ENCODE results near the gene TFDP1. TPM values are rescaled to one million over a fixed set of nuclear protein-coding genes. Genes with fewer than 3 reads are reported as not detected.

Gene TFDP1
- total RNA-seq, 1 donor from 2014 or later, result 30.8 TPM

GRCh38 chr13:113645329-113645728, 60.8 kb downstream of the TFDP1 start:
- no peak overlapping the region for H3K27ac ChIP-seq (ENCODE audit: low read depth, low read length)
- H3K4me1 ChIP-seq (ENCODE audit: control insufficient read depth in 3 of 3, insufficient read depth in 3 of 3, low read length in 3 of 3), result peaks cover 3 to 13% (median 4%) of the 10 kb centered on the region in 3 donors
- no peak overlapping the region for H3K9ac ChIP-seq (ENCODE audit: low read depth in 1 of 3, low read length in 3 of 3)
- H3K27me3 ChIP-seq (ENCODE audit: control insufficient read depth in 3 of 3, insufficient read depth in 3 of 3, low read length in 3 of 3), result peaks cover 0 to 8% (median 0%) of the 10 kb centered on the region in 3 donors
- peaks cover 0 to 4% (median 3%) of the 10 kb centered on the region in 3 donors for H3K36me3 ChIP-seq (ENCODE audit: control insufficient read depth in 3 of 3, insufficient read depth in 3 of 3, low read length in 3 of 3)
- no peak overlapping the region for H3K4me3 ChIP-seq (ENCODE audit: low read length in 3 of 3)
- H3K9me3 ChIP-seq (ENCODE audit: control insufficient read depth in 3 of 3, low read length in 3 of 3), result no peaks in the 10 kb centered on the region

GRCh38 chr13:113646376-113646775, 61.8 kb downstream of the TFDP1 start:
- Histone ChIP-seq H3K36me3 (ENCODE audit: control insufficient read depth in 3 of 3, insufficient read depth in 3 of 3, low read length in 3 of 3) (peaks cover 0 to 2% (median 0%) of the 10 kb centered on the region in 3 donors), H3K9ac (ENCODE audit: low read depth in 1 of 3, low read length in 3 of 3) (no peak overlapping the region), H3K27ac (ENCODE audit: low read depth, low read length) (no peak overlapping the region), H3K9me3 (ENCODE audit: control insufficient read depth in 3 of 3, low read length in 3 of 3) (no peaks in the 10 kb centered on the region), H3K4me3 (ENCODE audit: low read length in 3 of 3) (no peak overlapping the region), H3K27me3 (ENCODE audit: control insufficient read depth in 3 of 3, insufficient read depth in 3 of 3, low read length in 3 of 3) (peaks cover 0 to 11% (median 0%) of the 10 kb centered on the region in 3 donors), H3K4me1 (ENCODE audit: control insufficient read depth in 3 of 3, insufficient read depth in 3 of 3, low read length in 3 of 3) (peaks cover 3 to 13% (median 4%) of the 10 kb centered on the region in 3 donors)

GRCh38 chr13:113646921-113647340, 62.4 kb downstream of the TFDP1 start:
- Histone ChIP-seq H3K4me3 (ENCODE audit: low read length in 3 of 3) (no peak overlapping the region), H3K9me3 (ENCODE audit: control insufficient read depth in 3 of 3, low read length in 3 of 3) (no peaks in the 10 kb centered on the region), H3K36me3 (ENCODE audit: control insufficient read depth in 3 of 3, insufficient read depth in 3 of 3, low read length in 3 of 3) (no peaks in the 10 kb centered on the region), H3K27ac (ENCODE audit: low read depth, low read length) (no peak overlapping the region), H3K9ac (ENCODE audit: low read depth in 1 of 3, low read length in 3 of 3) (no peak overlapping the region), H3K4me1 (ENCODE audit: control insufficient read depth in 3 of 3, insufficient read depth in 3 of 3, low read length in 3 of 3) (peaks cover 3 to 13% (median 4%) of the 10 kb centered on the region in 3 donors), H3K27me3 (ENCODE audit: control insufficient read depth in 3 of 3, insufficient read depth in 3 of 3, low read length in 3 of 3) (peaks cover 0 to 11% (median 0%) of the 10 kb centered on the region in 3 donors)

GRCh38 chr13:113647351-113648215, 63.0 kb downstream of the TFDP1 start:
- Histone ChIP-seq H3K4me3 (ENCODE audit: low read length in 3 of 3) (no peak overlapping the region), H3K9ac (ENCODE audit: low read depth in 1 of 3, low read length in 3 of 3) (no peak overlapping the region), H3K36me3 (ENCODE audit: control insufficient read depth in 3 of 3, insufficient read depth in 3 of 3, low read length in 3 of 3) (no peaks in the 10 kb centered on the region), H3K27me3 (ENCODE audit: control insufficient read depth in 3 of 3, insufficient read depth in 3 of 3, low read length in 3 of 3) (peaks cover 0 to 11% (median 0%) of the 10 kb centered on the region in 3 donors), H3K9me3 (ENCODE audit: control insufficient read depth in 3 of 3, low read length in 3 of 3) (no peaks in the 10 kb centered on the region), H3K4me1 (ENCODE audit: control insufficient read depth in 3 of 3, insufficient read depth in 3 of 3, low read length in 3 of 3) (peaks cover 3 to 13% (median 4%) of the 10 kb centered on the region in 3 donors), H3K27ac (ENCODE audit: low read depth, low read length) (no peak overlapping the region)

- no peaks in the 10 kb centered on the region for H3K36me3 ChIP-seq (ENCODE audit: control insufficient read depth in 3 of 3, insufficient read depth in 3 of 3, low read length in 3 of 3)
- H3K9ac ChIP-seq (ENCODE audit: low read depth in 1 of 3, low read length in 3 of 3), result no peak overlapping the region
- H3K9me3 ChIP-seq (ENCODE audit: control insufficient read depth in 3 of 3, low read length in 3 of 3), result no peaks in the 10 kb centered on the region
- H3K27ac ChIP-seq (ENCODE audit: low read depth, low read length), result no peak overlapping the region
- H3K4me1 ChIP-seq (ENCODE audit: control insufficient read depth in 3 of 3, insufficient read depth in 3 of 3, low read length in 3 of 3), result peaks cover 3 to 13% (median 4%) of the 10 kb centered on the region in 3 donors
- no peak overlapping the region for H3K4me3 ChIP-seq (ENCODE audit: low read length in 3 of 3)
- peaks cover 0 to 11% (median under 1%) of the 10 kb centered on the region in 3 donors for H3K27me3 ChIP-seq (ENCODE audit: control insufficient read depth in 3 of 3, insufficient read depth in 3 of 3, low read length in 3 of 3)
Observed at GRCh38 chr13:113648216-113648610, 63.7 kb downstream of the TFDP1 start.

GRCh38 chr13:113649212-113649611, 64.7 kb downstream of the TFDP1 start:
- peaks cover 3 to 13% (median 4%) of the 10 kb centered on the region in 3 donors for H3K4me1 ChIP-seq (ENCODE audit: control insufficient read depth in 3 of 3, insufficient read depth in 3 of 3, low read length in 3 of 3)
- no peak overlapping the region for H3K4me3 ChIP-seq (ENCODE audit: low read length in 3 of 3)
- no peaks in the 10 kb centered on the region for H3K36me3 ChIP-seq (ENCODE audit: control insufficient read depth in 3 of 3, insufficient read depth in 3 of 3, low read length in 3 of 3)
- no peak overlapping the region for H3K27ac ChIP-seq (ENCODE audit: low read depth, low read length)
- H3K9ac ChIP-seq (ENCODE audit: low read depth in 1 of 3, low read length in 3 of 3), result no peak overlapping the region
- H3K9me3 ChIP-seq (ENCODE audit: control insufficient read depth in 3 of 3, low read length in 3 of 3), result no peaks in the 10 kb centered on the region
- H3K27me3 ChIP-seq (ENCODE audit: control insufficient read depth in 3 of 3, insufficient read depth in 3 of 3, low read length in 3 of 3), result peaks cover 0 to 11% (median 3%) of the 10 kb centered on the region in 3 donors

- Histone ChIP-seq H3K4me1 (ENCODE audit: control insufficient read depth in 3 of 3, insufficient read depth in 3 of 3, low read length in 3 of 3) (peaks cover 3 to 13% (median 4%) of the 10 kb centered on the region in 3 donors), H3K4me3 (ENCODE audit: low read length in 3 of 3) (no peak overlapping the region), H3K27me3 (ENCODE audit: control insufficient read depth in 3 of 3, insufficient read depth in 3 of 3, low read length in 3 of 3) (peaks cover 3 to 11% (median 4%) of the 10 kb centered on the region in 3 donors), H3K9me3 (ENCODE audit: control insufficient read depth in 3 of 3, low read length in 3 of 3) (no peaks in the 10 kb centered on the region), H3K27ac (ENCODE audit: low read depth, low read length) (no peak overlapping the region), H3K9ac (ENCODE audit: low read depth in 1 of 3, low read length in 3 of 3) (no peak overlapping the region), H3K36me3 (ENCODE audit: control insufficient read depth in 3 of 3, insufficient read depth in 3 of 3, low read length in 3 of 3) (no peaks in the 10 kb centered on the region)
Observed at GRCh38 chr13:113650275-113650674, 65.7 kb downstream of the TFDP1 start.

GRCh38 chr13:113650731-113651148, 66.2 kb downstream of the TFDP1 start:
- Histone ChIP-seq H3K4me1 (ENCODE audit: control insufficient read depth in 3 of 3, insufficient read depth in 3 of 3, low read length in 3 of 3) (peaks cover 3 to 13% (median 4%) of the 10 kb centered on the region in 3 donors), H3K4me3 (ENCODE audit: low read length in 3 of 3) (no peak overlapping the region), H3K9ac (ENCODE audit: low read depth in 1 of 3, low read length in 3 of 3) (no peak overlapping the region), H3K27ac (ENCODE audit: low read depth, low read length) (no peak overlapping the region), H3K27me3 (ENCODE audit: control insufficient read depth in 3 of 3, insufficient read depth in 3 of 3, low read length in 3 of 3) (peaks cover 5 to 11% (median 7%) of the 10 kb centered on the region in 3 donors), H3K36me3 (ENCODE audit: control insufficient read depth in 3 of 3, insufficient read depth in 3 of 3, low read length in 3 of 3) (no peaks in the 10 kb centered on the region), H3K9me3 (ENCODE audit: control insufficient read depth in 3 of 3, low read length in 3 of 3) (no peaks in the 10 kb centered on the region)

- H3K27me3 ChIP-seq (ENCODE audit: control insufficient read depth in 3 of 3, insufficient read depth in 3 of 3, low read length in 3 of 3), result peaks cover 9 to 11% (median 11%) of the 10 kb centered on the region in 3 donors
- H3K4me3 ChIP-seq (ENCODE audit: low read length in 3 of 3), result no peak overlapping the region
- H3K4me1 ChIP-seq (ENCODE audit: control insufficient read depth in 3 of 3, insufficient read depth in 3 of 3, low read length in 3 of 3), result peaks cover 3 to 13% (median 4%) of the 10 kb centered on the region in 3 donors
- H3K9me3 ChIP-seq (ENCODE audit: control insufficient read depth in 3 of 3, low read length in 3 of 3), result no peaks in the 10 kb centered on the region
- no peak overlapping the region for H3K27ac ChIP-seq (ENCODE audit: low read depth, low read length)
- H3K9ac ChIP-seq (ENCODE audit: low read depth in 1 of 3, low read length in 3 of 3), result no peak overlapping the region
- H3K36me3 ChIP-seq (ENCODE audit: control insufficient read depth in 3 of 3, insufficient read depth in 3 of 3, low read length in 3 of 3), result no peaks in the 10 kb centered on the region
Observed at GRCh38 chr13:113651511-113652403, 67.2 kb downstream of the TFDP1 start.
